Measurements from ENCODE around the gene TPSB2.
"Not testable (repeated sequence)": the region's sequence is repeated elsewhere in the genome, so short reads cannot be mapped to it uniquely, and the experiment has no call there.

TPSB2 gene

DNA sequence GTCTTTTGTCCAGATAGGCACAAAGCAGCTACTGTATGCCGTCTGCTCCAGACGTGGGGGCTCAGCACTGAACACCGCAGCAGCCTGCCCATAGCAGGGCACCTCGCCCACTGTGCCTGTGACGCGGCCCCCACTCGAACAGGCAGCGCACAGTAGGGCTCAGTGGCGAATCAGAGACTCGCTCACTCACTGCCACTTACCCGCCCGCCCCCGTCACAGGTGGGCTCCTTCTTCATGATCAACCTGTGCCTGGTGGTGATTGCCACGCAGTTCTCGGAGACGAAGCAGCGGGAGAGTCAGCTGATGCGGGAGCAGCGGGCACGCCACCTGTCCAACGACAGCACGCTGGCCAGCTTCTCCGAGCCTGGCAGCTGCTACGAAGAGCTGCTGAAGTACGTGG lies 28.5 kb downstream of the TPSB2 start:
- H3K27me3 ChIP-seq (ENCODE audit: control insufficient read depth in 5 of 5, insufficient read depth in 4 of 5, low read length in 5 of 5) = peaks cover 0 to 11% (median 5%) of the 10 kb centered on the region in 5 donors
- no peak overlapping the region for H3K9ac ChIP-seq (ENCODE audit: low read length in 5 of 5)
- no peak overlapping the region for H3K4me3 ChIP-seq (ENCODE audit: low read depth in 1 of 5, low read length in 5 of 5)
- no peak overlapping the region for H3K27ac ChIP-seq (ENCODE audit: low read depth, low read length)
- H3K4me1 ChIP-seq (ENCODE audit: control insufficient read depth in 5 of 5, insufficient read depth in 5 of 5, low read length in 5 of 5) = no peaks in the 10 kb centered on the region
- H3K9me3 ChIP-seq (ENCODE audit: control insufficient read depth in 5 of 5, low read length in 5 of 5) = no peaks in the 10 kb centered on the region
- no peaks in the 10 kb centered on the region for H3K36me3 ChIP-seq (ENCODE audit: control insufficient read depth in 5 of 5, insufficient read depth in 5 of 5, low read length in 5 of 5)

DNA sequence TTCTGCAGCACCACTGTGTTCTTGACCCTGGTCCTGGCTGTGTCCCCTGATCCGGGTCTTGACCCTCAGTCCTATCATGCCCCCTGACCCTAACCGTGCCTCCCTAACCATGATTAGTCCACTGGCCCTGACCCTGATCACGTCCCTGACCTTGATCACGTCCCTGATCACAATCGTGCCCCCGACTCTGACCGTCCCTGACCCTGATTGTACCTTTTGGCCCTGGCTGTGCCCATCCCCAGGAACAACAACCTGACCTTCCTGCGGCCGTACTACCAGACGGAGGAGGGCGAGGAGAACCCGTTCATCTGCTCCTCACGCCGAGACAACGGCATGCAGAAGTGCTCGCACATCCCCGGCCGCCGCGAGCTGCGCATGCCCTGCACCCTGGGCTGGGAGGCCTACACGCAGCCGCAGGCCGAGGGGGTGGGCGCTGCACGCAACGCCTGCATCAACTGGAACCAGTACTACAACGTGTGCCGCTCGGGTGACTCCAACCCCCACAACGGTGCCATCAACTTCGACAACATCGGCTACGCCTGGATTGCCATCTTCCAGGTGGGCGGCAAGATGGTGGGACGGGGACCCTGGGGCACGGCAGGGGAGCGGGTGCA lies 29.9 kb downstream of the TPSB2 start:
- H3K9me3 ChIP-seq (ENCODE audit: control insufficient read depth in 5 of 5, low read length in 5 of 5) = no peaks in the 10 kb centered on the region
- no peaks in the 10 kb centered on the region for H3K36me3 ChIP-seq (ENCODE audit: control insufficient read depth in 5 of 5, insufficient read depth in 5 of 5, low read length in 5 of 5)
- no peak overlapping the region for H3K27ac ChIP-seq (ENCODE audit: low read depth, low read length)
- H3K4me1 ChIP-seq (ENCODE audit: control insufficient read depth in 5 of 5, insufficient read depth in 5 of 5, low read length in 5 of 5) = no peaks in the 10 kb centered on the region
- H3K27me3 ChIP-seq (ENCODE audit: control insufficient read depth in 5 of 5, insufficient read depth in 4 of 5, low read length in 5 of 5) = peaks cover 3 to 17% (median 8%) of the 10 kb centered on the region in 5 donors
- H3K9ac ChIP-seq (ENCODE audit: low read length in 5 of 5) = no peak overlapping the region
- no peak overlapping the region for H3K4me3 ChIP-seq (ENCODE audit: low read depth in 1 of 5, low read length in 5 of 5)

GRCh38 chr16:1199347-1200013 lies 30.5 kb downstream of the TPSB2 start:
- no peaks in the 10 kb centered on the region for H3K9me3 ChIP-seq (ENCODE audit: control insufficient read depth in 5 of 5, low read length in 5 of 5)
- peaks cover 3 to 17% (median 10%) of the 10 kb centered on the region in 5 donors for H3K27me3 ChIP-seq (ENCODE audit: control insufficient read depth in 5 of 5, insufficient read depth in 4 of 5, low read length in 5 of 5)
- H3K4me1 ChIP-seq (ENCODE audit: control insufficient read depth in 5 of 5, insufficient read depth in 5 of 5, low read length in 5 of 5) = no peaks in the 10 kb centered on the region
- no peak overlapping the region for H3K27ac ChIP-seq (ENCODE audit: low read depth, low read length)
- no peak overlapping the region for H3K4me3 ChIP-seq (ENCODE audit: low read depth in 1 of 5, low read length in 5 of 5)
- no peaks in the 10 kb centered on the region for H3K36me3 ChIP-seq (ENCODE audit: control insufficient read depth in 5 of 5, insufficient read depth in 5 of 5, low read length in 5 of 5)
- H3K9ac ChIP-seq (ENCODE audit: low read length in 5 of 5) = no peak overlapping the region

DNA sequence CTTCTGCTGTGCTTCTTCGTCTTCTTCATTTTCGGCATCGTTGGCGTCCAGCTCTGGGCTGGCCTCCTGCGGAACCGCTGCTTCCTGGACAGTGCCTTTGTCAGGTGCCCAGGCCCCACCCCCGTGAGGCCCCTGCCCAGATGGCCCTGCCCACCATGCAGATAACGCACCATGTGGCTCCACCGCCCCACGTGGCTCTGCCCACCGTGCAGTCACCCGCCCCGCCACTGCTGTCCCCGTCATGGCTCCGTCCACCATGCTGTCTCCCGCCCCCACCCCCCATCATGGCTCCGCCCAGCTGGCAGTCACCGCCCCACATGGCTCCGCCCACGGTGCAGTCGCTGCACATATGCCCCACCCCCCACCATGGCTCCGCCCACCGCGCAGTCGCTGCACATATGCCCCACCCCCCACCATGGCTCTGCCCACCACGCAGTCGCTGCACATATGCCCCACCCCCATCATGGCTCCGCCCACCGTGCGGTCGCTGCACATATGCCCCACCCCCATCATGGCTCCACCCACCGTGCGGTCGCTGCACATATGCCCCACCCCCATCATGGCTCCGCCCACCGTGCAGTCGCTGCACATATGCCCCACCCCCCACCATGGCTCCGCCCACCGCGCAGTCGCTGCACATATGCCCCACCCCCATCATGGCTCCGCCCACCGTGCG lies 31.2 kb downstream of the TPSB2 start:
- H3K4me1 ChIP-seq (ENCODE audit: control insufficient read depth in 5 of 5, insufficient read depth in 5 of 5, low read length in 5 of 5); H3K36me3 ChIP-seq (ENCODE audit: control insufficient read depth in 5 of 5, insufficient read depth in 5 of 5, low read length in 5 of 5); H3K4me3 ChIP-seq (ENCODE audit: low read depth in 1 of 5, low read length in 5 of 5); H3K9ac ChIP-seq (ENCODE audit: low read length in 5 of 5); H3K9me3 ChIP-seq (ENCODE audit: control insufficient read depth in 5 of 5, low read length in 5 of 5); H3K27ac ChIP-seq (ENCODE audit: low read depth, low read length): not testable (repeated sequence)
- peaks cover 3 to 17% (median 10%) of the 10 kb centered on the region in 5 donors for H3K27me3 ChIP-seq (ENCODE audit: control insufficient read depth in 5 of 5, insufficient read depth in 4 of 5, low read length in 5 of 5)

GRCh38 chr16:1198194-1198593 lies 31.8 kb downstream of the TPSB2 start:
- H3K36me3 ChIP-seq (ENCODE audit: control insufficient read depth in 5 of 5, insufficient read depth in 5 of 5, low read length in 5 of 5) = no peaks in the 10 kb centered on the region
- no peaks in the 10 kb centered on the region for H3K4me1 ChIP-seq (ENCODE audit: control insufficient read depth in 5 of 5, insufficient read depth in 5 of 5, low read length in 5 of 5)
- H3K9me3 ChIP-seq (ENCODE audit: control insufficient read depth in 5 of 5, low read length in 5 of 5) = no peaks in the 10 kb centered on the region
- H3K27me3 ChIP-seq (ENCODE audit: control insufficient read depth in 5 of 5, insufficient read depth in 4 of 5, low read length in 5 of 5) = peaks cover 3 to 17% (median 14%) of the 10 kb centered on the region in 5 donors
- H3K27ac ChIP-seq (ENCODE audit: low read depth, low read length) = no peak overlapping the region
- no peak overlapping the region for H3K9ac ChIP-seq (ENCODE audit: low read length in 5 of 5)
- H3K4me3 ChIP-seq (ENCODE audit: low read depth in 1 of 5, low read length in 5 of 5) = no peak overlapping the region

DNA sequence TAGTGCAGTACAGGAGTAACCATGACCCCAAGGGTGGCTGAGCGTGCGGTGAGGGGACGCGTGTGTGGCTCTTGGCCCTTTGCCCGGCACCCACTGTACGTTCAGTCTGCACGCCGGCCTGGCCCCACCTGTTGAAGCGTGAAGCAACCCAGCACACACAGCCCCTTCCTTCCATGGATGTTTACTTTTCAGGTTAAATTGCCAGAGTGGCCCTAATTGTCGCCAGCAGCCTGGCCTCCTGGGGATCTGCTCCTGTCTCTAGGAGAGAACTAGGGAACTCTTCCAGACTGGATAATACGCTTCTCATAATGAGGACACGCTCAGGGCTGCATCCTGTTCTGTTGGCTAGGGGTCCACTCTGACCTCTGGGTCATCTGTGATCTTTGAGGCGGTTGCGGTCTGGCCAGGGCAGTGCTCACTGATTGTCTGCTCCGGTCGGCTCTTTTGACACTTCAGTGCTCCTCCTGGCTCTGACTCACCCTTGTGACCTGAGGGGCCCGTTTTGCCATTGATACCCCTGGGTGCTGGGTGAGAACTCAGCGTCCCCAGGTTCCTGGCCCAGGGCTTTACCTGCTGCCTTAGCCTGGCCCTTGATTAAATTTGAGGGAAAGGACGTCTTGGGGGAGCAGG lies 32.6 kb downstream of the TPSB2 start:
- Histone ChIP-seq H3K27ac (ENCODE audit: low read depth, low read length) (no peak overlapping the region), H3K4me3 (ENCODE audit: low read depth in 1 of 5, low read length in 5 of 5) (no peak overlapping the region), H3K4me1 (ENCODE audit: control insufficient read depth in 5 of 5, insufficient read depth in 5 of 5, low read length in 5 of 5) (no peaks in the 10 kb centered on the region), H3K9me3 (ENCODE audit: control insufficient read depth in 5 of 5, low read length in 5 of 5) (no peaks in the 10 kb centered on the region), H3K27me3 (ENCODE audit: control insufficient read depth in 5 of 5, insufficient read depth in 4 of 5, low read length in 5 of 5) (peaks cover 3 to 19% (median 14%) of the 10 kb centered on the region in 5 donors), H3K36me3 (ENCODE audit: control insufficient read depth in 5 of 5, insufficient read depth in 5 of 5, low read length in 5 of 5) (no peaks in the 10 kb centered on the region), H3K9ac (ENCODE audit: low read length in 5 of 5) (no peak overlapping the region)

- H3K27me3 ChIP-seq (ENCODE audit: control insufficient read depth in 5 of 5, insufficient read depth in 4 of 5, low read length in 5 of 5) = peaks cover 3 to 19% (median 19%) of the 10 kb centered on the region in 5 donors
- no peak overlapping the region for H3K27ac ChIP-seq (ENCODE audit: low read depth, low read length)
- no peaks in the 10 kb centered on the region for H3K4me1 ChIP-seq (ENCODE audit: control insufficient read depth in 5 of 5, insufficient read depth in 5 of 5, low read length in 5 of 5)
- H3K9me3 ChIP-seq (ENCODE audit: control insufficient read depth in 5 of 5, low read length in 5 of 5) = no peaks in the 10 kb centered on the region
- H3K36me3 ChIP-seq (ENCODE audit: control insufficient read depth in 5 of 5, insufficient read depth in 5 of 5, low read length in 5 of 5) = no peaks in the 10 kb centered on the region
- H3K9ac ChIP-seq (ENCODE audit: low read length in 5 of 5) = no peak overlapping the region
- no peak overlapping the region for H3K4me3 ChIP-seq (ENCODE audit: low read depth in 1 of 5, low read length in 5 of 5)
These were observed 33.5 kb downstream of the TPSB2 start for GRCh38 chr16:1196494-1196893.

DNA sequence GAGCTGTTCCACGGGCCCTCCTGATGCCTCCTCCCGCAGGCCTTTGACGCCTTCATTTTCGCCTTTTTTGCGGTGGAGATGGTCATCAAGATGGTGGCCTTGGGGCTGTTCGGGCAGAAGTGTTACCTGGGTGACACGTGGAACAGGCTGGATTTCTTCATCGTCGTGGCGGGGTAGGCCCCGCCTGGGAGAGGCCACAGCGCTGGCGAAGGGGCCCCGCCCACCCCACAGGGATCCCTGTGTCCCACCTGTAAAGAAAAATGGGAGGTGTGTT lies 34.7 kb downstream of the TPSB2 start:
- H3K4me1 ChIP-seq (ENCODE audit: control insufficient read depth in 5 of 5, insufficient read depth in 5 of 5, low read length in 5 of 5) = no peaks in the 10 kb centered on the region
- H3K27me3 ChIP-seq (ENCODE audit: control insufficient read depth in 5 of 5, insufficient read depth in 4 of 5, low read length in 5 of 5) = peaks cover 3 to 21% (median 19%) of the 10 kb centered on the region in 5 donors
- no peaks in the 10 kb centered on the region for H3K36me3 ChIP-seq (ENCODE audit: control insufficient read depth in 5 of 5, insufficient read depth in 5 of 5, low read length in 5 of 5)
- H3K9me3 ChIP-seq (ENCODE audit: control insufficient read depth in 5 of 5, low read length in 5 of 5) = no peaks in the 10 kb centered on the region
- H3K4me3 ChIP-seq (ENCODE audit: low read depth in 1 of 5, low read length in 5 of 5) = no peak overlapping the region
- no peak overlapping the region for H3K27ac ChIP-seq (ENCODE audit: low read depth, low read length)
- H3K9ac ChIP-seq (ENCODE audit: low read length in 5 of 5) = no peak overlapping the region

DNA sequence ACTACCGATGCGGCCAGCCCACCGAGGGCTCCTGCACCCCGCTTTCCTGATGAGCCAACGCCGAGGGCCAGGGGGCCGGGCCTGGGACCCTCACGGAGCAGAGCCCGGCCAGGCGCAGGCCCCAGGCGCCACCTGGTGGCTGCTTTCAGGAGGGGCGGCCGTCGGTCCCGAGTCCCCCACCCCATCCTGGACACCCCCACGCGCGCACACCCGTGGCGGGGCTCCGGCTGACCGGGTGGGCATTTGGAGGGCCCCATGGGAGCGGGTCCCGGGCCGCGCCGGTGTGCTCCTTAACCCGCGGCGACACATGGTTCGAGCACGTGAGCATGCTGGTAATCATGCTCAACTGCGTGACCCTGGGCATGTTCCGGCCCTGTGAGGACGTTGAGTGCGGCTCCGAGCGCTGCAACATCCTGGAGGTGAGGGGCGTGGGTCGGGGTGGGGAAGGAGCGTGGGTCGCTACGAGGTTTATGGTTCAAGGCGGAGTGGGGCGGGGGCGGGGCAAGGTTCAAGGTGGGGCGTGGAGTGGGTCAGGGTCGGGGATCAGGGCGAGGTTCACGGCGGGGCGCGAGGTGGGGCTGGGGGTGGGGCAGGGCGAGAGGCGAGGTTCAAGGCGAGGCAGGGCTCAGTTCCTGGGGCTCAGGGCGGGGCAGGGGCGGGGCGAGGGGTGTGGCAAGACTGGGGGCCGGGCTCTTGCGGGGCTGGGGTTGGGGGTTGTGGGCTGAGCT lies 35.2 kb downstream of the TPSB2 start:
- H3K9me3 ChIP-seq (ENCODE audit: control insufficient read depth in 5 of 5, low read length in 5 of 5) = no peaks in the 10 kb centered on the region
- peaks cover 3 to 25% (median 19%) of the 10 kb centered on the region in 5 donors for H3K27me3 ChIP-seq (ENCODE audit: control insufficient read depth in 5 of 5, insufficient read depth in 4 of 5, low read length in 5 of 5)
- H3K9ac ChIP-seq (ENCODE audit: low read length in 5 of 5) = no peak overlapping the region
- no peaks in the 10 kb centered on the region for H3K36me3 ChIP-seq (ENCODE audit: control insufficient read depth in 5 of 5, insufficient read depth in 5 of 5, low read length in 5 of 5)
- no peaks in the 10 kb centered on the region for H3K4me1 ChIP-seq (ENCODE audit: control insufficient read depth in 5 of 5, insufficient read depth in 5 of 5, low read length in 5 of 5)
- H3K4me3 ChIP-seq (ENCODE audit: low read depth in 1 of 5, low read length in 5 of 5) = no peak overlapping the region
- H3K27ac ChIP-seq (ENCODE audit: low read depth, low read length) = no peak overlapping the region
